HepG2 (cell line): ENCODE measurements around the gene KRT82. TPM values are rescaled to one million over a fixed set of nuclear protein-coding genes. Genes with fewer than 3 reads are reported as not detected.
A peak's percentile ranks its signal among the peaks of the same experiment; 100 is the strongest.

Experiments
- ATAC-seq: fragments of 200-7000 bp; cut with Tn5 transposase; 3 replicates; pipeline ENCODE4 v1.9.1; 2020; ENCODE audit warnings: mild to moderate bottlenecking, moderate library complexity
- BruUV-seq: library from RNA; stranded (reverse); fragments of 400-500 nt; replicated peaks from 2 replicates; lab custom pipeline; 2021; lab: Mats Ljungman, UMichigan
- CTCF ChIA-PET: fragments of 300-600 bp; formaldehyde crosslinking; extraction: SDS; loops from one replicate; lab custom pipeline; 2021; ENCODE audit warnings: low total read pairs, inconsistent platforms, low intra/inter-chr PET ratio; lab: Yijun Ruan, JAX
- POLR2A ChIA-PET: fragments of 350-600 bp; sonication (Branson Sonifier 250); formaldehyde crosslinking; loops from one replicate; lab custom pipeline; 2020; ENCODE audit warnings: antibody characterized with exemption, inconsistent platforms; lab: Yijun Ruan, JAX
- DNase-seq: peaks from one replicate; pipeline ENCODE4 v3.0.0-alpha.2; 2015; ENCODE audit warnings: low spot score
- FAIRE-seq: peaks from 3 replicates; lab custom pipeline; 2011; peaks lifted over from hg19 to GRCh38; lab: Jason Lieb, UNC
- H2AFZ ChIP-seq: one replicate; pipeline ENCODE4 v1.6.1; 2011; ENCODE audit warnings: low read length, inconsistent platforms
- H3K27ac ChIP-seq: fragments of 300-600 bp; 3 replicates; pipeline ENCODE4 v1.8.0; 2011; ENCODE audit warnings: mixed run types, mild to moderate bottlenecking, mixed read lengths, low read length, inconsistent platforms; ENCODE audit not compliant: insufficient read depth; ENCODE audit errors: extremely low read length
- H3K27me3 ChIP-seq, 2 experiments: fragments of 200-600 bp in 1 of 2; 2 replicates in 1 of 2; 3 replicates in 1 of 2; pipeline versions ENCODE4 v1.6.0 to v1.8.0; 2011; ENCODE audit warnings: low read length in 2 of 2, mild to moderate bottlenecking in 2 of 2, moderate library complexity in 2 of 2, inconsistent platforms in 1 of 2; ENCODE audit not compliant: insufficient read depth in 2 of 2, control insufficient read depth in 1 of 2
- H3K36me3 ChIP-seq, 2 experiments: fragments of 200-600 bp in 1 of 2; replicated peaks in 1 of 2; 2 replicates in 1 of 2; 3 replicates in 1 of 2; pipeline versions ENCODE4 v1.5.1 to v1.8.0; 2011; ENCODE audit warnings: low read length in 2 of 2, inconsistent platforms in 1 of 2; ENCODE audit not compliant: insufficient read depth in 2 of 2, control insufficient read depth in 1 of 2
- H3K4me1 ChIP-seq: 2 replicates; pipeline ENCODE4 v1.5.1; 2012; ENCODE audit warnings: low read length, inconsistent platforms; ENCODE audit not compliant: insufficient read depth
- H3K4me2 ChIP-seq: 2 replicates; pipeline ENCODE4 v1.6.0; 2011; ENCODE audit warnings: low read depth, low read length, inconsistent platforms
- H3K4me3 ChIP-seq, 3 experiments: fragments of 200-600 bp in 1 of 3; sonication (generic), shearing (Covaris generic) in 1 of 3; replicated peaks in 1 of 3; 2 replicates each; pipeline ENCODE4 v1.5.1; 2011 to 2016; ENCODE audit warnings: low read length in 3 of 3, inconsistent platforms in 2 of 3, low read depth in 2 of 3, mild to moderate bottlenecking in 2 of 3, control low read depth in 1 of 3, mixed read lengths in 1 of 3; ENCODE audit not compliant: insufficient read depth in 1 of 3
- H3K79me2 ChIP-seq: one replicate; pipeline ENCODE4 v1.6.1; 2011; ENCODE audit warnings: low read length, inconsistent platforms; ENCODE audit not compliant: insufficient read depth
- H3K9ac ChIP-seq: 2 replicates; pipeline ENCODE4 v1.6.0; 2011; ENCODE audit warnings: mild to moderate bottlenecking, low read depth, low read length, inconsistent platforms; ENCODE audit not compliant: insufficient read depth
- H3K9me3 ChIP-seq: 2 replicates; pipeline ENCODE4 v1.5.1; 2012; ENCODE audit warnings: mild to moderate bottlenecking, low read length
- H4K20me1 ChIP-seq: 2 replicates; pipeline ENCODE4 v1.6.0; 2011; ENCODE audit warnings: inconsistent platforms, mild to moderate bottlenecking, low read length, moderate library complexity; ENCODE audit not compliant: insufficient read depth
- BCLAF1 ChIP-seq: fragments of 450-650 bp; IDR thresholded peaks from 2 replicates; pipeline ENCODE4 v1.6.1; 2017; ENCODE audit warnings: mild to moderate bottlenecking
- CEBPB ChIP-seq: IDR thresholded peaks from 2 replicates; pipeline ENCODE4 v1.6.1; 2011; ENCODE audit warnings: low read depth, low read length, improper control_type of control experiment, borderline replicate concordance
- CEBPG ChIP-seq: IDR thresholded peaks from 2 replicates; pipeline ENCODE4 v1.6.1; 2016
- CTCF ChIP-seq: sonication (generic); formaldehyde crosslinking; IDR thresholded peaks from 2 replicates; pipeline ENCODE4 v1.5.0; 2020; ENCODE audit warnings: mild to moderate bottlenecking, missing genetic modification reagents, moderate library complexity
- ESRRA ChIP-seq: sonication (generic); formaldehyde crosslinking; IDR thresholded peaks from 2 replicates; pipeline ENCODE4 v1.5.1; 2020; ENCODE audit warnings: mild to moderate bottlenecking, low read depth, missing genetic modification reagents
- HES4 ChIP-seq: sonication (generic); formaldehyde crosslinking; IDR thresholded peaks from 2 replicates; pipeline ENCODE4 v1.9.0; 2021; ENCODE audit warnings: mild to moderate bottlenecking, missing genetic modification reagents, borderline replicate concordance
- HNRNPUL1 ChIP-seq: fragments of 200-400 bp; formaldehyde crosslinking; IDR thresholded peaks from 2 replicates; pipeline ENCODE4 v1.6.1; 2017; ENCODE audit warnings: low read depth, mild to moderate bottlenecking, low read length, moderate library complexity
- NFIB ChIP-seq: sonication (generic); formaldehyde crosslinking; IDR thresholded peaks from 2 replicates; pipeline ENCODE4 v1.9.0; 2021; ENCODE audit warnings: missing genetic modification reagents, mild to moderate bottlenecking, borderline replicate concordance
- NFKB2 ChIP-seq: sonication (generic); formaldehyde crosslinking; IDR thresholded peaks from 2 replicates; pipeline ENCODE4 v1.4.0; 2020; ENCODE audit warnings: missing genetic modification reagents, borderline replicate concordance
- RAD21 ChIP-seq: fragments of 450-650 bp; formaldehyde crosslinking; IDR thresholded peaks from 2 replicates; pipeline ENCODE4 v1.5.0; 2020; ENCODE audit warnings: mild to moderate bottlenecking
- SMC3 ChIP-seq: IDR thresholded peaks from 2 replicates; pipeline ENCODE4 v1.6.1; 2011; ENCODE audit warnings: low read length, improper control_type of control experiment
- STAG1 ChIP-seq: sonication (generic); formaldehyde crosslinking; IDR thresholded peaks from 2 replicates; pipeline ENCODE4 v1.4.0; 2020; ENCODE audit warnings: missing genetic modification reagents
- STAT5B ChIP-seq: sonication (generic); formaldehyde crosslinking; IDR thresholded peaks from 2 replicates; pipeline ENCODE4 v1.4.0; 2020; ENCODE audit warnings: missing genetic modification reagents
- TEAD3 ChIP-seq: optimal IDR thresholded peaks from 2 replicates; pipeline ENCODE3; 2016; ENCODE audit warnings: borderline replicate concordance
- U2AF2 ChIP-seq: fragments of 200-400 bp; formaldehyde crosslinking; IDR thresholded peaks from 2 replicates; pipeline ENCODE4 v1.6.1; 2017; ENCODE audit warnings: low read depth, mild to moderate bottlenecking, low read length
- ZFP36L2 ChIP-seq: sonication (generic); formaldehyde crosslinking; IDR thresholded peaks from 2 replicates; pipeline ENCODE4 v1.4.0; 2020; ENCODE audit warnings: missing genetic modification reagents
- ZNF329 ChIP-seq: sonication (generic); formaldehyde crosslinking; IDR thresholded peaks from 2 replicates; pipeline ENCODE4 v1.9.0; 2021; ENCODE audit warnings: low read depth, mild to moderate bottlenecking, missing genetic modification reagents
- ZNF350 ChIP-seq: sonication (generic); formaldehyde crosslinking; IDR thresholded peaks from 2 replicates; pipeline ENCODE4 v1.4.0; 2020; ENCODE audit warnings: mild to moderate bottlenecking, low read depth, missing genetic modification reagents, borderline replicate concordance
- ZNF766 ChIP-seq: sonication (generic); formaldehyde crosslinking; IDR thresholded peaks from 2 replicates; pipeline ENCODE4 v1.5.0; 2020; ENCODE audit warnings: missing genetic modification reagents, borderline replicate concordance
- WGBS: methylation state at CpG from one replicate; pipeline ENCODE4 v1.1.6; 2017; ENCODE audit warnings: low lambda C conversion rate; 5-methylcytosine and 5-hydroxymethylcytosine counted together
- in situ Hi-C: cut with HindIII; loops from 2 replicates; pipeline ENCODE4 v1.10.0; 2017; ENCODE audit warnings: low pct_unique_long_range_greater_than_20kb; ENCODE audit not compliant: extremely low pct_ligation_motif_present
- intact Hi-C: fragments of 100-400 bp; cut with micrococcal nuclease; formaldehyde crosslinking; loops from one replicate; pipeline ENCODE4 v1.10.0; 2022; ENCODE audit not compliant: unreplicated experiment
- polyA plus RNA-seq, 8 experiments: library from polyadenylated mRNA; depleted of rRNA in 3 of 8; stranded (reverse) in 7 of 8; unstranded in 1 of 8; fragments of >200 nt; fragmentation: Illumina TruSeq in 4 of 8; extraction: Trizol in 4 of 8; gene quantifications; 2 replicates each; pipeline versions ENCODE4 v1.2.1 to v1.2.3, GENCODE V29; 2011 to 2016; ENCODE audit warnings: low read depth in 4 of 8, missing spikeins in 1 of 8, mixed read lengths in 1 of 8; ENCODE audit not compliant: insufficient read depth in 1 of 8
- total RNA-seq, 5 experiments: library from RNA; depleted of rRNA; stranded (reverse); fragments of >200 nt; fragmentation: Illumina TruSeq; extraction: Trizol; gene quantifications; 2 replicates each; pipeline ENCODE4 v1.2.3, GENCODE V29; 2016; ENCODE audit warnings: low read depth in 1 of 5

Gene KRT82
- total and polyA plus RNA-seq, 2 of the 13 experiments (the other 11 are each of a cell fraction or from before 2014, with no cell fraction given): not detected

DNA sequence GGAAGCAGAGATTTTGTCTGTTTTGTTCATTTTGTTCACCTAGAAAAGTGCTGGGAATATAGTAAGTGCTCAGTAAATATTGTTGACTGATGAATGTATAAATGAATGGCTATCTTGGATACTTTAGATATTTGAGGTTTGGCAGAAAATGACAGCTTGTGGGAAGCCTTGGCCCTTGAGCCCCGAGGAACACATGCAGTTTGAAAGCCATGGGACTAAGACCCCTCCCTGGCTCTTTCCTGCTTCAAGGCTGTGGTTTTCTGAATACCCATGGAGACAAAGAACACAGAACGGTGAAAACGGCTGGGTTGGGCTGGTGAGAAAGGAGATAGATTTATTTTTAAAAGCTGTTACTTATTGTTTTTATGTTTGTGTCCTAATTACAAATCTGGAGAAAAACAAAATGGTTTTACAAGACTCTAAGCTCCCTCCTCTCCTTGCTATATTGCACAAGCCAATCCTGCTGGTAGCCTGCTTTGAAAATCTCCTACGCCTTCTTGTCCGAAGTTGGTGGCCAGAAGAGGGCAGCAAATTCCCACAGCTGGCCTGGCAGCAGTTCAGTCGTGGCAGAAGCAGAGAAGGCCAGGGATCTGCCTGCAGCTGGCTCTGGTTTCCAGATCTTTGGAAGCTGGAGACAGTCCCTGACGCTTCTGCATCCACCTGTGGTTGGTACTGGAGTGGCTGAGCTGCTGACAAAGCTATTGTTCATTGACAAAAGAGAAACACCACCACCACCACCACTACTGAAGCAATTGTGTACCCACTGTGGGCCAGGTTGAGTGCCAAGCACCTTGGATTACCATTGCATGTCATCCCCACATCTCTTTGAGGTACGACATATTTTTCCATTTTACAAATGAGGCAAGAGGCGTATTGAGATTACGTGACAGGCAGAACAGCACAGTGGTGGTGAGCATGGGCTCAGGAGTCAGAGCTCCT, 33.6 kb downstream of the KRT82 start:
- no peak overlapping the region for H3K27ac ChIP-seq
- no TSS peak for BruUV-seq
- in situ Hi-C loops: no loop called here
- H2AFZ ChIP-seq: no peak overlapping the region
- no peaks in the 10 kb centered on the region for H3K4me1 ChIP-seq
- WGBS: 7% methylated on average over 10 of the region's 10 CpGs
- no peaks in the 10 kb centered on the region for H3K9me3 ChIP-seq
- no peaks in the 10 kb centered on the region for H4K20me1 ChIP-seq
- ChIA-PET POLR2A (no interaction called here), CTCF (interaction anchor here (0.7 to 3.4 kb wide), 4 partner anchors 135 to 608 kb away, joined by 4 to 41 read pairs (median 5); no protein-coding TSS in a partner anchor)
- no peak overlapping the region for H3K4me2 ChIP-seq
- H3K27me3 ChIP-seq: peaks cover 1 to 32% of the 10 kb centered on the region in 2 experiments; a peak in 3 of 5 replicates
- H3K36me3 ChIP-seq: no peaks in the 10 kb centered on the region
- H3K79me2 ChIP-seq: no peaks in the 10 kb centered on the region
- intact Hi-C loops: loop anchor here (5.0 kb wide), 1 partner anchor 510 kb away; no protein-coding TSS in a partner anchor
- TF ChIP-seq CTCF (CRISPR knock-in tag): peak; percentile 91
- peak; percentile 78 for TF ChIP-seq SMC3
- no peak for TF ChIP-seq BCLAF1
- TF ChIP-seq ZFP36L2 (CRISPR knock-in tag): no peak
- no peak for TF ChIP-seq ZNF350 (CRISPR knock-in tag)
- peak; percentile 69; the same call in 1 of the 2 replicates for TF ChIP-seq RAD21 (CRISPR knock-in tag)
- TF ChIP-seq HES4 (CRISPR knock-in tag): no peak
- TF ChIP-seq TEAD3 (CRISPR knock-in tag): peak; percentile 27
- peak; percentile 37; the same call in 1 of the 2 replicates for TF ChIP-seq CEBPG (CRISPR knock-in tag)
- TF ChIP-seq NFIB (CRISPR knock-in tag): no peak
- TF ChIP-seq CEBPB: peak; percentile 68
- no peak for TF ChIP-seq ZNF329
- no peak for TF ChIP-seq ZNF766 (CRISPR knock-in tag)
- no peak for TF ChIP-seq U2AF2
- TF ChIP-seq NFKB2 (CRISPR knock-in tag): no peak
- peak; percentile 89 for TF ChIP-seq STAG1 (CRISPR knock-in tag)
- TF ChIP-seq ESRRA (CRISPR knock-in tag): no peak
- TF ChIP-seq HNRNPUL1: no peak
- TF ChIP-seq STAT5B (CRISPR knock-in tag): no peak
- ATAC-seq (peak; percentile 95), DNase-seq (peak; percentile 53), FAIRE-seq (peak; percentile 80)
- no peak overlapping the region for H3K4me3 ChIP-seq
- H3K9ac ChIP-seq: no peak overlapping the region
